SW 1271 (cell line): Measurements from ENCODE around the gene B4GALNT4.
"Not testable (repeated sequence)": the region's sequence is repeated elsewhere in the genome, so short reads cannot be mapped to it uniquely, and the experiment has no call there.

Experiments used
- DNase-seq, 2 experiments: peaks; one replicate each; lab custom pipeline; 2025; lab: John Stamatoyannopoulos, UW

Gene B4GALNT4

DNA sequence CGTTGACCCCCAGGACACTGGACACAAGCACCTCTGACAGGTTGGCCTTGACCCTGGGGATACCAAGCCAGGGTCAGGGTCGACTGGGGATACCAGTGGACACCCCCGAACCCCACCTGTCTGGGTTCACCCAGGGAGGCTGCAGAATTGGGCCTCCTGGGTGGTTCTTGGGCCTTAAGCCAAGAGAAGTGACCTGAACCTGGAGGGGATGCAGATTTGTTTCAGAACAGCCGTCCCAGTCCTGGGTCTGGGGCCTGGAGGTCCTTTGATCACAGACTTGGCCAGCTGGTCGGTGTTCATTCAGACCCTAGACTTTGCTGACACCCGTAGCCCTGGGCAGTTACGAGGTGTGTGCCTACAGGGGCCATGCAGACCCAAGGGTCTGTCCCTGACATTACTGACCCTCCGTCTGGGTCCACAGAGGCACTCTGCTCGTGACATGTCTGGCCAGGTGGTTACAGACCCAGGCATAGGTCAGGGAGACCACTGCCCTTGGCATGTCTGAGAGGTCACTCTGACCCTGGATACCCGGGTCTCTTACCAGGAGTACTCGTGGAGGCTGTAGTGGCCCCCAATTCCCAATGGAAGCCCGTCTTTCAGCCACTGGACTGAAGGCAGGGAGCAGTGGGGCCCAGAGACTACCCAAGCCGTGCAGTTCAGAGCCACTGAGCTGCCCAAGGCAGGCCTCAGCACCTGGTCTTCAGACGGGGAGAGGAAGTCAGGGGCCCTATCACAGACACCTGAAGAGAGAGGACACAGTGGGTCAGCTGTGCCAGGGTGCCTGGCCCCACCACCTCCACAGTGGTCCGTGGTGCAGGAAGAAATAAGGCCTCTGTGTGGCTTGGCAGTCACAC, 39.1 kb downstream of the B4GALNT4 start:
- DNase-seq: no peak

DNA sequence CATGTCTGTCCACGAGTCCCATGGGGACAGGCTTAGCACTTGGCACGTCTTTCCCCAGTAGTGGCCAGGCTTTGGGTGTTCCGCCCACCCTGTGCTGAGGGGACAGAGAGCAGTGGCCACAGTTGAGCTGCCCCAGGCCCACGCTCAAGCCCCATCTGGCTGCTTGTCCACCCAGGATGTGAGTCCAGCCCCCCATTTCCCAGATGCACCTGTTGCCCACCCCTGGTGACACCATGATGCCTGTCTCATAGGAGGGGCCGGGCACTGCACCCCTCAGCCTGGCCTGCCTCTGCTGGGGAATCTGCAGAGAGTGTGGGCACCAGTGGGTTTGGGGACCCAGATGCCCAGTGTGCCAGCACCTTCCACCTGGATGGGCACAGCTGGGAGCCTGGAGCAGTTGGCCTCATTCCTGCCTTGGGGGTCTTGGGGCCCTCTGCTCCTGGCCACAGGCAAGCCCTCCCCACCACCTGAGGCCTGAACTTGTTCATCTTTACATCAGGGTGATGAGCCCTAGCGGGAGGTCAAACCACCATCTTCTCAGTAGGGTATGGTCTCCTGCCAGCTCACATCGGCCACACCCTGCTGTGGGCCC, 39.8 kb downstream of the B4GALNT4 start:
- DNase-seq: no peak

DNA sequence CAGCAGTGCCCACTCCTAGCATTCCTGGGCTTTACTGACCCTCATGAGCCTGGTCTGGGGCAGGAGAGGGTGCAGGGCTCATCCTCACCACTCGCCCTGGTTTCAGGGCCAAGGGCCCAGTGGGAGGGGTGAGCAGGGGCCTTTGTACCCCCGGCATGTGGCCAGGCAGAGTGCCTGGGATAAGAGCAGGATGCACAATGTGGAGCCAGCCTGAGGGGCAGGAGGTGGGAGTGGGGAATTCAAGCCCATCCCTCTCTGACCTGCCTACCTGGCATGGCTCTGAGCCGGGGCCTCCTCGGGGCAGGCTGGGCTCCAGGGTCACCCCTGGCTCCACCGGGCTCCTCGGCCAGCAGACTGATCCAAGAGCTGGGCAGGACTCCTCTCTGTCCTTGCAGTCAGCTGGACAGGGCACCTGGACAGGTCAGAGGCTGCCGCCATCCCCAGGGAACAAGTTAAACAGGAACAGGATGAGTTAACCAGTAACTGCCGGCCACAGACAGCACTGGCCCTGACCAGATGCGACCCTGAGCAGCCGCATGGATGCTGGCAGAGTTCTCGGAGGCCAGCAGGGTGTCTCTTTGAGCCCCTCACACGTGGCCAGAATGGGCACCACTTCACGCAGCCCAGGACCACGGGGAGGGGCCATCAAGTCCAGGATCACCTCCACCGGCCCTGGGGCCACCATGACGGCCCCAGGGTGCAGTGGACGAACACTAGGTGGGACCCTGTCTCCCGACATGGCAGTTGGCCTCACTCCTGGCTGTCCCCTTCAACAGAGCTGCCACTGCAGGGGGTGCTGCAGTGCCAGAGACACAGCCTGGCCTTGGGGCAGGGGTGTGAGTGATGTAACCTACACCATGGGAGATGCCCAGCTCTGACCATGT, 40.5 kb downstream of the B4GALNT4 start:
- DNase-seq: no peak

DNA sequence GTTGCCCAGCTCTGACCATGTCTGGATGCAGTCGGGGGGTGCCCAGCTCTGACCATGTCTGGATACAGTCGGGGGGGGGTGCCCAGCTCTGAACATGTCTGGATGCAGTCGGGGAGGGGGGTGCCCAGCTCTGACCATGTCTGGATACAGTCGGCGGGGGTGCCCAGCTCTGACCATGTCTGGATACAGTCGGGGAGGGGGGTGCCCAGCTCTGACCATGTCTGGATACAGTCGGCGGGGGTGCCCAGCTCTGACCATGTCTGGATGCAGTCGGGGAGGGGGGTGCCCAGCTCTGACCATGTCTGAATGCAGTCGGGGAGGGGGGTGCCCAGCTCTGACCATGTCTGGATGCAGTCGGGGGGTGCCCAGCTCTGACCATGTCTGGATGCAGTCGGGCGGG, 41.4 kb downstream of the B4GALNT4 start:
- not testable (repeated sequence) for DNase-seq

DNA sequence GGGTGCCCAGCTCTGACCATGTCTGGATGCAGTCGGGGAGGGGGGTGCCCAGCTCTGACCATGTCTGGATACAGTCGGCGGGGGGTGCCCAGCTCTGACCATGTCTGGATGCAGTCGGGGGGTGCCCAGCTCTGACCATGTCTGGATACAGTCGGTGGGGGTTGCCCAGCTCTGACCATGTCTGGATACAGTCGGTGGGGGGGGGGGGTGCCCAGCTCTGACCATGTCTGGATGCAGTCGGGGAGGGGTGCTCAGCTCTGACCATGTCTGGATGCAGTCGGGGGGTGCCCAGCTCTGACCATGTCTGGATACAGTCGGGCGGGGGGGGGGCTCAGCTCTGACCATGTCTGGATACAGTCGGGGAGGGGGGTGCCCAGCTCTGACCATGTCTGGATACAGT, 42.2 kb downstream of the B4GALNT4 start:
- not testable (repeated sequence) for DNase-seq

DNA sequence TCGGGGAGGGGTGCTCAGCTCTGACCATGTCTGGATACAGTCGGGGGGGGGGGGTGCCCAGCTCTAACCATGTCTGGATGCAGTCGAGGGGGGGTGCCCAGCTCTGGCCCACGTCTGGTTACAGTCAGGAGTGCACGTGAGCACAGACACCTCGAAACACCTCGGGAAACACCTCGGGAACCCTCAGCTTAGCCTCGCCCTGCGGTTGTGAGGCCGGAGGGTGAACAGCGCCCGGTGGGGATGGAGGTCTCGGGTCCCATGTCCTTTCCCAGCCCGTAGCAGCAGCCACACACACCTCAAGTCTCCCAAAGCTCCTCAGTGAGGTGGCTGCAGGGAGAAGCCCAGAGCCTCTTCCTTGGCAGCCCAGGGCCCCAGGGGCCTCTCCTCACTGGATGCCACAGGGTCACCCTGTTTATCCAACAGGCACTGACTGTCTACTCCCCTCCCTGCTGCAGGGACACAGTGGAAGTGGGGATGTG, 43.4 kb downstream of the B4GALNT4 start:
- no peak for DNase-seq

DNA sequence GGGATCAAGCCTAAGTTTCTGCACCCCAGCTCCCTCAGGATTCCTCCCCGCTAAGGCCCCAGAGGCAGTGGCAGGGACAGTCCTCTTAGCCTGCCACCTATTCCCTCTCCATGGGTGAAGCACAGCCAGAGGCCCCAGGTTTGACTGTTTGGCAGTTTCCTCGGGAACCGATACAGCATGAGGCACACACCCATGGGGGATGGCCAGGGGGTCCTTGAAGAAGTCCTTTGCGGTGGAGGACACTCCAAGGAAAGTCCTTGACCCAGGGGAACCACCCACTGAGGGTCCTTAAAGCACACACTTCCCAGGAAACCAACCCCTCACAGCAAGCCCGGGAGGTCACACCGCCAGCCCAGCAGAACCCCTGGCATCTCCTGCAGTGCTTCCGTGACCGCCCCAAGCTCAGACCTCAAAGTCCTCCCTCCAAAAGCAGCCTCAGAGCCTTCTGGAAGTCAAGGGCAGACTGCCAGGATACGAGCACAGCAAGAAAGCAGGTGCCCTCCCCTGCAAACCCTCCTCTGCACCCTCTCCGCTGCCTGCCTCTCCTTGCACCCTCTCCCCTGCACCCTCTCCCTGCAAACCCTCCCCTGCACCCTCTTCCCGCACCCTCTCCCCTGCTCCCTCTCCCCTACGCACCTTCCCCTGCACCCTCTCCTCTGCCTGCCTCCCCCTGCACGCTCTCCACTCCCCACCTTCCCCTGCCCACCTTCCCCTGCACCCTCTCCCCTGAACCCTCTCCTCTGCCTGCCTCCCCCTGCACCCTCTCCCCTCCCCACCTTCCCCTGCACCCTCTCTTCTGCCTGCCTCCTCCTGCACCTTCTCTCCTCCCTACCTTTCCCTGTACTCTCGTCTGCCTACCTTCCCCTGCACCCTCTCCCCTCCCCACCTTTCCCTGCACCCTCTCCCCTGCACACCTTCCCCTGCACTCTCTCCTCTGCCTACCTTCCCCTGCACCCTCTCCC, 44.1 kb downstream of the B4GALNT4 start:
- DNase-seq: peak in 1 of 2 experiments; percentile 19

DNA sequence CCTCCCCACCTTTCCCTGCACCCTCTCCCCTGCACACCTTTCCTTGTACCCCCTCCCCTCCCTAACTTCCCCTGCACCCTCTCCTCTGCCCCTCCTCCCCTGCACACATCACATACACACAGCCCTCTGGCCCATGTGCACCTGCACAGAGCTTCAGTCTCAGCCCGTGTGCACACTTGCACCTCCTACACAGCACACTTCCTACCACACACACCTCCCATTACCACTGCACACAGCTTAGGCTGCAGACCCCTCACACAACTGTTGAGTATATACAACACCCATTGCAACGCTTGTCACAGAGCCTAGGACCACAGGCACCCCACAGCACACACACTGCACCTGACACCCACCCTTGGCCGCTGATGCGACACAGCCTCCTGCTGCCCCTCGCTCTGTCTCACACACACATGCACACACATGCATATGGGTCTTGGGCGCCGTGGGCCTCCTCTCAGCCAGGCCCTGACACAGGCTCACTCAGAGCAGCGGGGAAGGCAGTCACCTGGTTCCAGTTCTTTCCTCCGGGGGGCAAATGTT, 45.1 kb downstream of the B4GALNT4 start:
- no peak for DNase-seq

DNA sequence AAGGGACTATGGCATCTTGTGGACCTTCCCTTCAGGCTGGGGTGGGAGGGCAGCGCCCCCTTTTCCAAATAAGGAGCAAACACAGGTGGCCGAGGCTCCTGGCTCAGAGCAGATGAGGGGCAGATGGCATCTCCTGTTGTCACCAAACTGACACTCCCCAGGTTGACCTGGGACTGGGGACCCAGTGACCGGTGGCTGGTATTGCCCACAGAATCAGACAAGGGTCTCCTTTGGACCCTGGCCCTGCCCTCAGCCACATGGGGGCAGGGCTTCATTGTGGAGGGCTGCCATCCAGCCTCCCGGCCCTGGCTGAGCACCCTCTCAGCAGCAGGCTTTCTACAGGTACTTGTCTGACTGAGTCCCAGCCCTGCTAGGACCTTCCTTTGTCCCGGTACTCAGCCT, 46.3 kb downstream of the B4GALNT4 start:
- DNase-seq: no peak

DNA sequence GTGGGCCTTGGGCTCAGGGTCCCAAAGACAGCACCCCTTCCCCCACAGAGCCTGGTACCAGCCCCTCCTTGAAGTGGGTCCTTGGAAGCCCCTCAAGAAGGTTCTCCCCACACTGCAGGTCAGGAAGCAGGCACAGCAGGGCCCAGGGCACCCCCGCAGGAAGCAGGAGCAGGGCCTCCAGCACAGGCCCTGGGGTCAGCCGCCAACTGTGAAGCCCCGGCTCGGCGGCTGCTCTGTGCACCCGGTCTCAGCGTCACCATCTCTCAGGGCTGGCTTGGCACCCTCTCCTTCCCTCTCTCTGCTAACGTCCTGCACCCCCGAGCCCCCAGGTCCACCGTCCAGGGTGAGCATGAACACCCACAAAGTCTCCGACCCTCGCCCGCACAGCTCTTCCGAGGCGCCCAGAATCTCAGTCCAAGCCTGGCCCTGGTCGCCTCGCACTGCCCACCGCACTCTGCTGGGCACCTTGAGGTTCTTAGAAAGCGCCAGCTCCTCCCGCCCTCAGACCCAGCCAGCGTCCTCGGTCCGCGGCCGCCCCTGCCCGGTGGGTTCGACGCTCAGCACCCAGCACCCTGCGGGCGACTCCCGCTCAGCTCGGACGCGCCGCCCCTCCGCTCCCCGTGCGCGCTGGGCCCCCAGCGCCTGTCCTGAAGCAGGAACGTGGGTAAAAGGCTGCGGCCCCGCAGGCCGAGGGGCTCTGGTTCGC, 46.9 kb downstream of the B4GALNT4 start:
- DNase-seq: no peak

DNA sequence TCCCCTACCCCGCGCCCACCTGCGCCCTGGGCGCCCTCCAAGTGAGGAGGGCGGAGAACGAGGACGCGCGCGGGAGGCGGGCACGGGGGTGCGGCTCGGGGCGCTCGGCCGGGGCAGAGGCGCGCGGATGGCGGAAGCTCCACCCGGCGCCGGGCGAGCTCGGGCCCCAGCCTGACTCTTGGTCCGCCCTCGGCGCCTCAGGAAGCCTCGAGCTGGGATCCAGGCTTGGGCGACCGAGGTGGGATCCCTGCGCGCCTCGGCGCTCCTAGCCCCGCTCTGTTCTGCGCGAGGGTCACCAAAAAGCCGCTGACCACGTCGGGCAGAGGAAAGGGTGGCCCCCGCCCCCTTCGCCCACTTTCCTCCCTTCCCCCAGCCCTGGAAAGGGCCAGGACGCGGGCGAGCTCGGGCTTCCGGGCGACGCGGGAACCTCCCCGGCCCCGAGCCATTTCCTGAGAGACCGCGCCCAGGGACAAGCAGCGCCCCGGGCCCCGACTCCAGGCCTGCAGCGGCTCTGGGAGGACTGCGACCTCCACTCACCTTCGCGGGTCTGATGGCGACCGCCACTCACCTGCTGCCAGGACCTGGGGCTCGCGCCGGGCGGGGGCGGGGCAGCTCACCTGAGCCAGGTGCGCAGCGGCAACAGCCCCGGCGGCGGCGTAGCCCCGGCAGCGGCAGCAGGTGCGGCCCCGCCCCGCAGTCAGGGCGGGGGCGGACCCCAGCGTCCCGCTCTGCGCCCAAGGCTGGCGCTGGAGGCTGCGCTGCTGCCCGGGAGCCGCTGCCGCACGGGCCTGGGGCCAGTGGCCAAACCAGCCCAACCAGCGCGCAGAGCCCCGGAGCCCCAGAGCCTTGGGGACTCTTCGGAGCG, 47.7 kb downstream of the B4GALNT4 start:
- DNase-seq: no peak

DNA sequence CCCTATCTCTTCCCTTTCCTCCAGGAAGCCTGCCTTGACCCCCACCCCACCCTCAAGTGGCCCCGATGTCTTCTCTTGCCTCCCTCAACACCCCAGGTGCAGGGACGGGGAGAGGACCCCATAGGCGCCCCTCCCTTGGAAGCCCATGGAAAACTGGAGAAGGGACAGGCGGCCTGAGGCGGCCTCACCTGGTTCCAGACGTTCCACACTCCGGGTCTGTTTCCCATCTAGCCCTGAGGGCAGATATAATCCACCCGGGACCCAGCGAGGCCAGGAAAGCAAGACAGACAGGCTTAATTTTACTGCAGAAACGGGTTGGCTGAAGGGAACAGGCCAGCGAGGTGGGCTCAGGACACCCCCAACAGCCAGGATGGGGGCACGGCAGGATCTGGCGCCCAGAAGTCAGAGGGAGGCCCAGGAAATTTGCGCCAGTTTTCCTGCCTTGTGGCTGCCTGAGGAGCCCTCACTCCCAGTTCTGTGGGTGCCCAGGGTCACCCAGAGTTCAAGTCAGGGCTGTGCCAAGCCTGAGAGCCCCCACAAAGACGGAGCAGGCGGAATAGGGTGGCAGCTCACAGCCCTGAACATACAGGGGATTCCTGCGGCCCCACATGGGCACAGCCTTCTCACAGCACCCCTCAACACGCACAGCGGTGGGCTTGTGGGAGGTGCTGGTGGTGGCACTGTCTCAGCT, 48.5 kb downstream of the B4GALNT4 start:
- no peak for DNase-seq

DNA sequence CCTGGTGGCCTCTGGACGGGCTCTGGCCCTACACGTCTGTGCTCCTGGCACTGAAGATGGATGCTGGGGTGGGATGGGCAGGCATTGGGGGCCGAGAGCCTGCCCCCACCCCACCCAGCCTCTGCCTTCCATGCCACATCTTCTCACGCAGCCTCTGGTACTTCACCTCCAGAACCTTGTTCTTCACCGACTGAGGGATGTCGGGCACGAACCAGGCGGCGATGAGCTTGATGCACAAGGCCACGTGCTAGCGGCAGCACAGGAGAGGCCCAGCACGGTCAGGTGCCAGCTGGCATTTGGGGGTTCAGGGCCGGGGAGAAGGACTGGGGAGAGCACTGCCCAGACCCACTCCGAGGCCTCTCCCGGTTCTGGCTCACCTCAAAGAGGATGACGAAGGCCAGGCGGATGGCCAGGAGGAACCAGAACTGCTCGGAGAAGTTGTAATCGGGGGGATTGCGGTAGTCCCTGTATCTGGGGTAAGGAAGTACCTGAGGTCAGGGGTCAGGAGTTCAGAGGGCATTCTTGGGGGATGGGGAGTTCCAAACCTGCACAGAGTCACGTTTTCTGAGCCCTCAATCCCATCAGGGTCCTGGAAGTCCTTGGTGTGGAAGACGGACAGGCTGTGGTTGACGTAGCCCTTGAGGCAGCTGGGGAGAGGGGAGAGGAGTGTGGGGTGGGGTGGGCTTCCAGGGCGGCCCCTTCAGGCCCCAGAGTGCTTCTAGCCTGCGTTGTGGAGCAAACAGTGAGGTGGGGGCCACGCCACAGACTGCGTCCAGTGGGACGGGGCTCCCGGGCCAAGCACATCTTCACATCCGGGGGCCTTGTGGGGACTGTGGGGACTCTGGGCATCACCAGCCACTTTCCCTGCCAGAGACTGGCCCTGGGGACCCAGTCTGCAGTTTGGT, 49.3 kb downstream of the B4GALNT4 start:
- DNase-seq: no peak

DNA sequence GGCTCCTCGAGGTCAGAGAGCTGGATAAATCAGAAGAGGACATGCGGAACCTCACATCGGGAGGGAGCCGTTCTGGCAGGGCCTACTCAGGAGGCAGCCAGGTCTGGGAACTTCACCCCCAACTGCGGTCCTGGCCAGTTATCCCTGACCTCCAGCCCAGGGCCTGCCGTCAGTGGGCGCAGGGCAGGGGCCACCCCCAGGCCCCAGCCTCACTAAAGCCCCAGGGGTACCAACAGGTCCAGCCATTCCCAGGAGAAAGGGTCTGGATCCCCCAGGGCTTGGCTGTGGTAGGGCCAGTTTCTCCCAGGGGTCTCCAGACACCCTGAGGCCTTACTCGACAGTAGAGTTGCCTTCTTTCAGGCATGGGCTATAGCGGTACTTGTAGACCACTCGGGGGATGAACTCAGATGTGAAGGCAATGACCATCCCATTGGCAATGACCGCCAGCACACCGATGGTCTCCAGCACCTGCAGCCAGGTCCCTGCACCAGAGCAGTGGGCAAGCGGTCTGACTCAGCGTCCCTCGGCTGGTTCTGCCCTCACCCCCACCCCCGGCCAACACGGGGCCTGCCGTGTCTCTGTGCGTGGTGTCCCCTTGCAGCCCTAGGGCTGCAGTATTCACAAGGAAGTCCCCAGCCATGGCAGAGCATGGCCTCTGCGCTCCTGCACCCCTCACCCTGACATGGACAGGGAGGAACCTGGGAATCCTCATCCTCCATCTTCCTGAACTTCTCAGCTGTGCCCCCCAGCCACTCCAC, 50.1 kb downstream of the B4GALNT4 start:
- no peak for DNase-seq

DNA sequence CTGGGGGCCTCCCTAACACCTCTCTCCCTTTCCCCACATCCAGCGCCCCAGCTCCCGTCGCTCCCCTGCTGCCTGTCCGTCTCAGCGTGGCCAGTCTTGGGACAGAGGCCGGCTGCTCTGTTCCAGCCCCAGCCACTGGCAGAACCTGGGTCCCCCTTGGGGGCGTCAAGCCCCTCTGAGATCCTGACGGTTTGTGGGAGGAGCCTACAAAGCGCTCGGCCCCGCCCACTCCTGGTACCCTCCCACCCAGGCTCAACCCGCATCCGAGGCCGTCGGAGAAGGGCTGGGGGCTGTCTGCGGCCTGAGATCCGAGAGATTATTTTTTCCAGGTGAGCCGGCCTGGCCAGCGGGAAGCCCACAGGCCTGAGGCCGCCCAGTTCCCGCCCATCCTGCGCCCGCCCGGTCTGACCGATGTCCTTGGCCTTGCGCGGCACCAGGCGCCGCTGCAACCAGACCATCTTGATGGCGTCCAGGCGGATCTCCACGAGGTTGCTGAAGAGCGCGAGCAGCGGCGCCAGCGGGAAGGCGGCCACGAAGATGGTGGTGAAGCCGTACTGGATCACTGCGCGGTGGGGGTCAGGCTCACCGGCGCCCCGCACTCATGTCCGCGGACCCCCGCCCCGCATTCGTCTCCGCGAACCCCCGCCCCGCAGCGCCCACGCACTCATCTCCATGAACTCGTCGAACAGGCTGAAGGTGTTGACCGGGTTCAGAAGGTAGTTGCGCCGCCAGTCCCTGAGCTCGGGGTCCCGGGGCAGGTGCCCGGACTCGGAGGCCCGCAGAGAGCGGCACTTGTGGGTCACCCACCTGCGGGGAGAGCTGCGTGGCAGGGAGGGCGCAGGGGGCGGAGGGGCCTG, 51.0 kb downstream of the B4GALNT4 start:
- no peak for DNase-seq

DNA sequence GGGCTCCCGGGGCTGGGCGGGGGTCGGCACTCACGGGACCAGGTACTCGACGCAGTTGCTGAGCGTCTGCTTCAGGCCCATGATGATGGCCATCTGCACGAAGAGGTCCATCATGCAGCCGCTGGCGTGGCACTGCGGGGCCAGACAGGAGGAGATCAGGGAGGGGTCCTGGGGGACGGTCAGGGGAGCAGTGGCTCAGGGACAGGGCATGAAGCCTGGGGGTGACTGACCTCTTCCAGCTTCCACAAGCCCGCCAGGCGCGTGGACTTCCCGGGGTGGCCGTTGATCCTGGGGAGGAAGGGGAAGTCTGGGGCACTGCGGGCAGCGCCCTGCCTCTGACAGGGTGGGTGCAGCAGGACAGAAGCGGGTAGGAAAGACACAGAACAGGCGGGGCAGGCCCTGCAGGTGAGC, 51.6 kb downstream of the B4GALNT4 start:
- DNase-seq: no peak
